ENCODE results near the gene CCDC32. TPM values are rescaled to one million over a fixed set of nuclear protein-coding genes. Genes with fewer than 3 reads are reported as not detected.
A peak's percentile ranks its signal among the peaks of the same experiment; 100 is the strongest.

Gene CCDC32
- total and polyA plus RNA-seq, 2 of the 8 experiments (the other 6 are each of a cell fraction or from before 2014, with no cell fraction given) = 8.9 to 12.1 TPM

GRCh38 chr15:40582726-40583246, 17.9 kb upstream of the CCDC32 start:
- no peak overlapping the region for H3K27ac ChIP-seq (ENCODE audit: low read depth, low read length)
- CTCF ChIA-PET (ENCODE audit: partially characterized antibody) = no interaction called here
- POLR2A ChIA-PET (ENCODE audit: partially characterized antibody) = no interaction called here

More at GRCh38 chr15:40582726-40583246, 17.9 kb upstream of the CCDC32 start:
- DNase-seq (ENCODE audit: low read depth in 1 of 2, low spot score in 2 of 2) = no peak
- 85% methylated on average over 8 of the region's 8 CpGs; no CpG with 5 or more reads in 1 of the 2 experiments for WGBS, 2 experiments (ENCODE audit: extremely low coverage in 1 of 2, insufficient coverage in 1 of 2, insufficient read length in 1 of 2, insufficient replicate concordance in 2 of 2, low coverage in 1 of 2, low lambda C conversion rate in 2 of 2, missing lambda C conversion rate in 1 of 2)
- Histone ChIP-seq H2BK15ac (ENCODE audit: low read length) (no peak overlapping the region), H3K14ac (ENCODE audit: insufficient read length) (no peak overlapping the region), H2BK12ac (ENCODE audit: low read depth, low read length) (no peak overlapping the region), H3K4me3 (ENCODE audit: extremely low read depth in 1 of 4, insufficient read depth in 2 of 4, low read depth in 3 of 4, low read length in 4 of 4) (no peak overlapping the region), H3K56ac (replicated peaks; ENCODE audit: insufficient read length, low read depth, low read length) (no peak overlapping the region), H3K4ac (replicated peaks; ENCODE audit: insufficient read length, low read depth, low read length) (no peak overlapping the region), H3K27me3 (replicated peaks in 1 of 4; ENCODE audit: control insufficient read depth in 3 of 4, extremely low read depth in 1 of 4, insufficient read depth in 3 of 4, low read length in 3 of 4) (no peaks in the 10 kb centered on the region), H3K79me2 (ENCODE audit: control insufficient read depth in 1 of 2, insufficient read depth in 2 of 2, low read length in 2 of 2) (no peaks in the 10 kb centered on the region), H2AFZ (ENCODE audit: low read length) (no peak overlapping the region), H3K79me1 (ENCODE audit: low read depth, low read length) (no peaks in the 10 kb centered on the region), H4K20me1 (replicated peaks in 1 of 2; ENCODE audit: control insufficient read depth in 1 of 2, insufficient read depth in 2 of 2, low read length in 2 of 2) (no peaks in the 10 kb centered on the region), H4K5ac (ENCODE audit: insufficient read length, low read depth, low read length) (no peak overlapping the region), H3K23ac (ENCODE audit: insufficient read length) (no peak overlapping the region), H2BK5ac (ENCODE audit: low read depth, low read length) (no peak overlapping the region), H2BK20ac (ENCODE audit: low read length) (no peak overlapping the region), H4K91ac (replicated peaks; ENCODE audit: insufficient read length, low read length) (no peak overlapping the region), H3K23me2 (ENCODE audit: low read depth, low read length) (no peaks in the 10 kb centered on the region; the same call in 1 of the 2 replicates), H3K36me3 (ENCODE audit: control insufficient read depth in 2 of 4, insufficient read depth in 4 of 4, low read length in 3 of 4) (no peaks in the 10 kb centered on the region), H3K9ac (replicated peaks in 1 of 4; ENCODE audit: extremely low read depth in 1 of 4, low read depth in 3 of 4, low read length in 3 of 4) (no peak overlapping the region), H2BK120ac (replicated peaks; ENCODE audit: low read depth, low read length) (no peak overlapping the region), H4K8ac (ENCODE audit: extremely low read depth, insufficient read depth, low read length) (no peak overlapping the region), H3K9me3 (ENCODE audit: insufficient read depth in 2 of 2, low read depth in 1 of 2, low read length in 1 of 2) (no peaks in the 10 kb centered on the region), H2AK5ac (ENCODE audit: low read depth, low read length) (no peak overlapping the region), H3K4me2 (ENCODE audit: insufficient read depth in 1 of 2, low read depth in 2 of 2, low read length in 2 of 2) (no peak overlapping the region; a peak in 1 of 4 replicates), H3K18ac (ENCODE audit: extremely low read depth, low read length) (no peak overlapping the region), H3K4me1 (replicated peaks in 1 of 4; ENCODE audit: control insufficient read depth in 3 of 4, insufficient read depth in 4 of 4, low read length in 3 of 4) (no peaks in the 10 kb centered on the region)
- FAIRE-seq = no peak
- no peak for TF ChIP-seq SIRT6 (IDR thresholded peaks at IDR 0.05; ENCODE audit: low read length)
- peak; percentile 48; the same call in 1 of the 2 replicates for TF ChIP-seq SP1 (IDR thresholded peaks at IDR 0.05; ENCODE audit: low read depth, low read length)
